CD4-positive, CD25-positive, alpha-beta regulatory T cell (primary cell): ENCODE measurements around the gene UBE2D4. TPM values are rescaled to one million over a fixed set of nuclear protein-coding genes. Genes with fewer than 3 reads are reported as not detected.

Experiments
- ATAC-seq, 2 donors: fragments of 150-1000 bp; cut with Tn5 transposase; one replicate each; pipeline ENCODE4 v1.10.0; 2021; ENCODE audit warnings: low read depth in 2 of 2, moderate number of reproducible peaks in 2 of 2, moderate library complexity in 1 of 2
- DNase-seq, 3 donors: peaks; one replicate each; pipeline versions ENCODE4 v3.0.0 to v3.0.0-alpha.2; 2012 to 2022; ENCODE audit warnings: mixed read lengths in 1 of 3
- H3K27ac ChIP-seq: one replicate; pipeline ENCODE4 v1.7.0; 2013; ENCODE audit warnings: mild to moderate bottlenecking, low read length; ENCODE audit not compliant: insufficient read depth, poor library complexity, severe bottlenecking
- H3K27me3 ChIP-seq: one replicate; pipeline ENCODE4 v1.7.0; 2013; ENCODE audit warnings: low read length; ENCODE audit not compliant: control insufficient read depth, insufficient read depth
- H3K36me3 ChIP-seq: one replicate; pipeline ENCODE4 v1.7.0; 2013; ENCODE audit warnings: mild to moderate bottlenecking, low read length, moderate library complexity; ENCODE audit not compliant: control insufficient read depth, insufficient read depth
- H3K4me1 ChIP-seq: 2 replicates; pipeline ENCODE4 v1.7.0; 2013; ENCODE audit warnings: mild to moderate bottlenecking, low read length; ENCODE audit not compliant: insufficient read depth, control insufficient read depth, poor library complexity, severe bottlenecking
- H3K4me3 ChIP-seq: one replicate; pipeline ENCODE4 v1.7.0; 2013; ENCODE audit warnings: low read depth, mild to moderate bottlenecking, low read length, moderate library complexity
- H3K9me3 ChIP-seq, 2 experiments: 1 replicate in 1 of 2; 2 replicates in 1 of 2; pipeline ENCODE4 v1.7.0; 2013; ENCODE audit warnings: low read length in 2 of 2, mild to moderate bottlenecking in 1 of 2, moderate library complexity in 1 of 2; ENCODE audit not compliant: control insufficient read depth in 2 of 2
- H3K27ac Mint-ChIP-seq, 3 donors: one replicate each; pipeline ENCODE4 v1.8.0; 2020 to 2022; ENCODE audit warnings: mild to moderate bottlenecking in 3 of 3, mixed read lengths in 3 of 3, moderate library complexity in 2 of 3
- H3K27me3 Mint-ChIP-seq: one replicate; pipeline ENCODE4 v1.8.0; 2022; ENCODE audit warnings: mild to moderate bottlenecking, mixed read lengths
- H3K36me3 Mint-ChIP-seq: one replicate; pipeline ENCODE4 v1.8.0; 2020; ENCODE audit warnings: mixed read lengths
- H3K4me1 Mint-ChIP-seq, 4 donors: one replicate each; pipeline ENCODE4 v1.8.0; 2020 to 2022; ENCODE audit warnings: mixed read lengths in 4 of 4, mild to moderate bottlenecking in 1 of 4
- H3K4me3 Mint-ChIP-seq, 4 donors: one replicate each; pipeline ENCODE4 v1.8.0; 2020 to 2022; ENCODE audit warnings: mild to moderate bottlenecking in 4 of 4, mixed read lengths in 4 of 4, moderate library complexity in 3 of 4
- H3K9me3 Mint-ChIP-seq, 7 donors: one replicate each; pipeline ENCODE4 v1.8.0; 2020 to 2022; ENCODE audit warnings: mixed read lengths in 7 of 7, mild to moderate bottlenecking in 3 of 7, moderate library complexity in 2 of 7
- polyA plus RNA-seq, 4 donors: library from polyadenylated mRNA; unstranded; fragments of 300-500 nt; fragmentation: Illumina TruSeq; gene quantifications; one replicate each; pipeline ENCODE4 v1.2.3, GENCODE V29; 2021
- total RNA-seq: library from RNA; stranded (reverse); gene quantifications from one replicate; pipeline ENCODE4 v1.2.3, GENCODE V29; 2022

UBE2D4 gene
- total and polyA plus RNA-seq, 5 donors from 2014 or later, result 10.6 to 15.5 (median 13.3) TPM

DNA sequence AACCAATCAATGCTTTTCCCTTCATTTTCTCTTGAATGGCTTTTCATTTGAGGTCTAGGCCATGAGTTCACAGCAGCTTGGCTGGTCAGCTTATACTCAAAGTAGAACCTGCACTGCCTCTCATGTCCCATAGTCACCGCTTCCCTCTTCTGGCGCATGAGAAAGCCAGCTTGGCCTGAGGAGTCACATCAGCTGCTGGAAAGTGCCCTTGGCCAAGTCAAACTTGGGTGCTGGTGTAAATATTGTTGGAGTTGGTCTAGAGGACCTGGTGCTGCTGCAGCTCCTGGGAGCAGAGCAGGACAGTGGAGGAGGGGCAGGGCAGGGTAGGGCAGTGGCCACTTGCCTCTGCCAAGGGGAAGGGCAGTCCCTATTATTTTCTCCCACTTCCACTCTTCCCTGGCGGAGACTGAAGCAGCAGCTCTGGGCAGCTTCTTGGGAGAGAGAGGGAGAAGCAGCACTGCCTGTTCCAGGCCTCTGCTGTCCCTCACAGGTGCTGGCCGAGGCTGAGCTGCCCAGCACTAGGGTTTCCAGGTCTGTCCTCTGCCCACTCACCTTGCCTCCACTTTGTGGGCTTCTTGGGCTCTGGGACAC, 12.8 kb downstream of the UBE2D4 start:
- DNase-seq, result no peak

DNA sequence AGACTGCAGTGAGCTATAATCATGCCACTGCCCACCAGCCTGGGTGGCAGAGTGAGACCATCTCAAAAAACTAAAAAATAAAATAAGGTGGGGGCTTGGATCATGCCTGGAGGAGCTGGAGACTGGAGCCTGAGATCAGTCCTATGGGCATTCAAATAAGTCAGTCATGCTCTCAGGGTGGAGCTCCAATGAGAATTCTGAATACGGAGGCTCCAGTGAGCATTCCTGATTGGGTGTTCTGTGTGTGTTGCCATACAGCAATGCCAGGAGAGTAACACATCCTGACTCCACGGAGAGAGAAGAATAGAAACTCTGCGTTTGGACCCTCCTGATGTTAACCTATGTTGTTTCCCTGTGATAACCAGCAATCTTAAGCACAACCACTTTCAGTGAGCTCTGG, 16.0 kb downstream of the UBE2D4 start:
- Mint-ChIP-seq H3K27me3 (no peaks in the 10 kb centered on the region), H3K4me1 (no peaks in the 10 kb centered on the region), H3K4me3 (no peak overlapping the region), H3K27ac (no peak overlapping the region), H3K9me3 (no peaks in the 10 kb centered on the region), H3K36me3 (peaks cover 4% of the 10 kb centered on the region)
- Histone ChIP-seq H3K27me3 (no peaks in the 10 kb centered on the region), H3K4me1 (no peaks in the 10 kb centered on the region), H3K36me3 (peaks cover 7% of the 10 kb centered on the region), H3K4me3 (no peak overlapping the region), H3K9me3 (no peaks in the 10 kb centered on the region), H3K27ac (no peak overlapping the region)
- no peak for ATAC-seq
- DNase-seq, result no peak

More for the DNA sequence above, 12.8 kb downstream of the UBE2D4 start:
- Histone ChIP-seq H3K4me3 (no peak overlapping the region), H3K4me1 (no peaks in the 10 kb centered on the region), H3K27ac (no peak overlapping the region), H3K36me3 (peaks cover 3% of the 10 kb centered on the region), H3K9me3 (no peaks in the 10 kb centered on the region), H3K27me3 (no peaks in the 10 kb centered on the region)
- Mint-ChIP-seq H3K4me3 (no peak overlapping the region), H3K27ac (no peak overlapping the region), H3K4me1 (no peaks in the 10 kb centered on the region), H3K27me3 (no peaks in the 10 kb centered on the region), H3K9me3 (no peaks in the 10 kb centered on the region), H3K36me3 (peaks cover 4% of the 10 kb centered on the region)
- no peak for ATAC-seq

DNA sequence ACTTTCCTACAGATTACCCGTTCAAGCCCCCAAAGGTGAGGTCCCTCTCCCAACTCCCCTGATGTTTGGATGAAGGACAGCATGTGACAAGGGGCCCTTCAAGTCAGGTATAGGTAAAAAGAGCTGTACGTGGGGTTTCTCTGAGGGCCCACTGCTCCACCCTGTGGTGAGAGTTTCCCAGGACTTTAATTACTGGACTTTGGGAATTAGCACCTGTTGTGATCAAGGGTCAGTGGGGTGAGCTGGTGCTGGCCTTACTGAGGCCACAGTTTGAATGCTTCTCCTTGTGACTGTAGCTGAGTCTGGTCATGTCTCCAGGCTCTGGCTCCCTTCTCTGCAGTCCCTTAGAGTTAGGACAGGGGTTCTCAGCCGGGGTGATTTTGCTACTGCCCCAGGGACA, 16.8 kb downstream of the UBE2D4 start:
- Histone ChIP-seq H3K36me3 (peaks cover 7% of the 10 kb centered on the region), H3K27me3 (no peaks in the 10 kb centered on the region), H3K4me1 (no peaks in the 10 kb centered on the region), H3K27ac (no peak overlapping the region), H3K4me3 (no peak overlapping the region), H3K9me3 (no peaks in the 10 kb centered on the region)
- ATAC-seq (no peak), DNase-seq (no peak)
- Mint-ChIP-seq H3K4me1 (no peaks in the 10 kb centered on the region), H3K36me3 (peaks cover 9% of the 10 kb centered on the region), H3K27me3 (no peaks in the 10 kb centered on the region), H3K27ac (no peak overlapping the region), H3K4me3 (no peak overlapping the region), H3K9me3 (no peaks in the 10 kb centered on the region)

DNA sequence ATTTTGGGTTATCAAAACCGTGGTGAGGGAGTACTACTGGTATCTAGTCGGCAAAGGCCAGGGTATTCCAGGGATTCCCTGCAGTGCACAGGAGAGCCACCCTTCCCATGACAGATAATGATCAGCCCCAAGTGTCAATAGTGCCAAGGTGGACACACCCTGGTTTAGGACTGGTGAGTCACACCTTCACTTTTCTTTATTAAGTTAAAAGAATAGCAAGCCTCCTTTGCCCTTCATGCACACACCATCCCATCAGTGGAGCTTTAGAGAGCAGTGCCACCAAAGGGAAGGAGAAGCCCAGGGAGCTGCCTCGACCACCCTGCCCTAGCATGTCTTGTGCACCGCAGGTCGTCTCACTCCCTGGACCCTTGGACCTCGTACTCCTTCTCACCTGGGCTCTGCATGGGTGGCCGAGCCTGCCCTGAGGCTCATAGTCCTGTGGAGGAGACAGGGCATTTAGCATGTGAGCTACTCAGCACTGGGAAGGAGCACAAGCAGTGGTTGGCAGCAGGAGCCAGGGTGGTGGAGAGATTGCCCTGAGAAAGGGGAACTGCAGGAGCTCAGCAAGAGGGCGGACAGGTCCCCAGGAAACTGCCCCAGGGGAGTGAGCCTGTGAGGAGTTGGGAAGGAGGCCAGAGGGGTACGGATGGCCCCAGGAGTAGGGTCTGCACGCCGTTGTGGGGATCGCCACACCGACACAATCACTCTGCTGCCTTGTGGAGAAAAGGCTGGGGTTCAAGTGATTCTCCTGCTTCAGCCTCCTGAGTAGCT, 17.4 kb downstream of the UBE2D4 start:
- peaks cover 11% of the 10 kb centered on the region for H3K36me3 Mint-ChIP-seq

DNA sequence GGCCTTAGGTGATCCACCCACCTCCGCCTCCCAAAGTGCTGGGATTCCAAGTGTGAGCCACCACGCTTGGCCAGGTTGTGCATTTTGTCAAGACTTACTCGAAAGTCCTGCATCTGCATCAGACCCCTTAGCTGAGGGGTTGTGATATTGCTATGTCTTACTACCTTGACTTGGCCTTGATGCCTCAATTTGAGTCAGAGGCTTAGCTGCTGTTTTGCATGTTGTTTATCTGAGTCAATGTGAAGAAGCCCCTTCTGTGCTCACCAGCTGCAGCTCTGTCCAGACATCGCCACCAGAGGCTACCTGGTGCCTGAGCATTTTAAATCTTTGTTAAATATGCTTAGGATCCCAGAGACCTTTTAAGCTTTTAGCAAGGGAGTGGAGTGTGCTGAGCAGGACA, 18.1 kb downstream of the UBE2D4 start:
- Mint-ChIP-seq H3K4me1 (no peaks in the 10 kb centered on the region), H3K4me3 (no peak overlapping the region), H3K27me3 (no peaks in the 10 kb centered on the region), H3K27ac (no peak overlapping the region), H3K9me3 (no peaks in the 10 kb centered on the region), H3K36me3 (peaks cover 12% of the 10 kb centered on the region)
- Histone ChIP-seq H3K4me3 (no peak overlapping the region), H3K36me3 (peaks cover 10% of the 10 kb centered on the region), H3K9me3 (no peaks in the 10 kb centered on the region), H3K4me1 (no peaks in the 10 kb centered on the region), H3K27ac (no peak overlapping the region), H3K27me3 (no peaks in the 10 kb centered on the region)
- DNase-seq (no peak), ATAC-seq (no peak)

More for the DNA sequence above, 17.4 kb downstream of the UBE2D4 start:
- no peaks in the 10 kb centered on the region for H3K27me3 ChIP-seq
- no peaks in the 10 kb centered on the region for H3K9me3 ChIP-seq
- peaks cover 7% of the 10 kb centered on the region for H3K36me3 ChIP-seq
- Mint-ChIP-seq H3K9me3 (no peaks in the 10 kb centered on the region), H3K4me1 (no peaks in the 10 kb centered on the region), H3K27me3 (no peaks in the 10 kb centered on the region), H3K27ac (no peak overlapping the region), H3K4me3 (no peak overlapping the region)
- no peak overlapping the region for H3K27ac ChIP-seq
- DNase-seq (no peak), ATAC-seq (no peak)
- no peak overlapping the region for H3K4me3 ChIP-seq
- no peaks in the 10 kb centered on the region for H3K4me1 ChIP-seq

DNA sequence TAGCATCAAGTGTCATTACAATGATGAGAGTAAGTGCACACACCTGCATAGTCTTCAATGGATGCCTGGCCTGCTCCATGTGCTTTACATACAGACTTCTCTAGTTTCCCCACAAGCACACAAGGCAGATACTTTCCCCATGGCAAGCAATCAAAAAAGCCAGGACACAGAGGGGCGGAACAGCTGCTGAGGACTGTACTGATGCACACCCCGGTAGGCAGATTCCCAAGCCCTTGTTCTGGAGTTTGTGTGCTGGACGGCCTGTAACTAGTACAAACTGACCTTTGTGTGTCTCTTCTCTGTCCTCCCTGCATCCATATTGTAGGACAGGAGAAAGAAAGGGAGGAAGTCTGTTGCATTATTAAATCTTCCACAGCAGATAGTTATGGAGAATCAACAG, 25.8 kb downstream of the UBE2D4 start:
- ATAC-seq (no peak), DNase-seq (no peak)
- Mint-ChIP-seq H3K27ac (peak overlapping the region in 1 of 3 donors; percentile 47), H3K4me1 (peaks cover 8 to 23% (median 9%) of the 10 kb centered on the region in 4 donors), H3K27me3 (no peaks in the 10 kb centered on the region), H3K4me3 (no peak overlapping the region), H3K36me3 (peaks cover 35% of the 10 kb centered on the region), H3K9me3 (no peaks in the 10 kb centered on the region)
- no peaks in the 10 kb centered on the region for H3K9me3 ChIP-seq
- H3K4me3 ChIP-seq, result no peak overlapping the region
- no peaks in the 10 kb centered on the region for H3K27me3 ChIP-seq
- peaks cover 10% of the 10 kb centered on the region for H3K4me1 ChIP-seq
- peaks cover 17% of the 10 kb centered on the region for H3K36me3 ChIP-seq
- no peak overlapping the region for H3K27ac ChIP-seq

DNA sequence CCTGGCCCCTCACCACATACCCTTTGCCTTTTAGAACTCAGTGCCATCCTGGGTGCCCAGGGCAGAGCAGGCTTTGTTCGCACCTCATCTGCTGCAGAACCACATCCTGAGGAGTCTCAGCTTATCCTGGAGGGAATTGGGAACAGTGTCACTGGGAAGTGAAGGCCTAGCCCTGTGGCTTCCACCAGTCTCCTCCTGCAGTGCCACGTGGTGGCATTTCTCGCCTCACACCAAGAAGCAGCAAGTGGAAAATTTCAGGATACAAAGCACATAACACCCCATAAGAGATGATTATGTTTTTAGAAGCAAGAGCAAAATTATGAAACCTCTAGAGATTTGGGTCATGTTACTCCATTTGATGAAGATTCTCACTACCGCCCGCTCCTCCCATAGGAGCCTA, 26.8 kb downstream of the UBE2D4 start:
- peaks cover 8 to 23% (median 9%) of the 10 kb centered on the region in 4 donors for H3K4me1 Mint-ChIP-seq
- Histone ChIP-seq H3K27ac (no peak overlapping the region), H3K4me1 (peaks cover 10% of the 10 kb centered on the region), H3K4me3 (no peak overlapping the region), H3K36me3 (peaks cover 17% of the 10 kb centered on the region), H3K9me3 (no peaks in the 10 kb centered on the region), H3K27me3 (no peaks in the 10 kb centered on the region)
- H3K27ac Mint-ChIP-seq, result peak overlapping the region in 2 of 3 donors; percentile 31 to 63
- H3K36me3 Mint-ChIP-seq, result peaks cover 33% of the 10 kb centered on the region
- no peak overlapping the region for H3K4me3 Mint-ChIP-seq
- no peaks in the 10 kb centered on the region for H3K9me3 Mint-ChIP-seq
- no peaks in the 10 kb centered on the region for H3K27me3 Mint-ChIP-seq
- no peak for DNase-seq
- ATAC-seq, result no peak
